HG03066 (cell line): ENCODE results near the gene RSF1.
A peak's percentile ranks its signal among the peaks of the same experiment; 100 is the strongest.
"Not testable (repeated sequence)": the region's sequence is repeated elsewhere in the genome, so short reads cannot be mapped to it uniquely, and the experiment has no call there.

Experiments
- ATAC-seq: cut with Tn5 transposase; IDR thresholded peaks from one replicate; pipeline ENCODE4 v1.9.1; 2021; ENCODE audit warnings: low read depth; ENCODE audit not compliant: unreplicated experiment

RSF1 gene

DNA sequence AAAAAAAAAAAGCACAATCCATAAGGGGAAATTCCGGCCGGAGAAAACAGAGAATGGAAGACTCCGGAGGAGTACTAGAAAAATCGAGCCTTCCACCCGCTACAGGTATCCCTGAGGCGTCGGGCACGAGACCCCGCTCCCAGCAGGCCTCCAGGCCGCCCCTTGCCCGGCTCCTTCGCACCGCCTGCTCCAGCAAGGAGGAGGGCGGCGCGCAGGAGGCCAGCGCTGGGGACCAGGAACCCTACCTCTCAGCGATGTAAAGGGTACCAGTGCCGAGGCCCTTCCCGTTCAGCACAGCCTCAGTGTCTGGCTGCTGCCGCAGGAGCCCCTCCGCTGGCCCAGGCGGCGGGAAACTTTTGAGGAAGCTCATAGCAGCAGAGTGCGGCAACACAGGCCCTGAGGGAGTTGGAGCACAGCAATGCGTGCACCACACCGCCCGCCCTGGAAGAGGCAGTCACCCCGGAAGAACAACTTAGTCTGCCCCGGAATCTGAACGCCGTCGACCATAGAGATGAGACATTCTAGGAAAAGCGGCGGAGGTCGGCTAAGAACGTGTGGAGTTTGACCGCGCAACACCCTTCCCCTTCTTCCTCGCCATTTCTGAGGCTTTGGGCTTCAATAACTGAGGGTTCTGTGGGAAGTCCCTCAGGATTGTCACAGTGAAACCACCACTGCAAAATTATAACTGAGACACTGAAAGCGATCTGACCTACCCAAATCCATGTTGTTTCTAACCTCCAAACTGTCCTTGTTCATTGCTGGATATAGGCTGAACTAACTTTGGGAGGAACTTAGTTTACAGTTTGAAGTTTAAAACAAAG is 183.0 kb downstream of the RSF1 start, which contains the start of gene CLNS1A:
CLNS1A (minus strand) TSS at position 450 of the 821 bp plus-strand sequence; CDS start at position 370, 80 bp downstream.
- ATAC-seq: peak; percentile 97

DNA sequence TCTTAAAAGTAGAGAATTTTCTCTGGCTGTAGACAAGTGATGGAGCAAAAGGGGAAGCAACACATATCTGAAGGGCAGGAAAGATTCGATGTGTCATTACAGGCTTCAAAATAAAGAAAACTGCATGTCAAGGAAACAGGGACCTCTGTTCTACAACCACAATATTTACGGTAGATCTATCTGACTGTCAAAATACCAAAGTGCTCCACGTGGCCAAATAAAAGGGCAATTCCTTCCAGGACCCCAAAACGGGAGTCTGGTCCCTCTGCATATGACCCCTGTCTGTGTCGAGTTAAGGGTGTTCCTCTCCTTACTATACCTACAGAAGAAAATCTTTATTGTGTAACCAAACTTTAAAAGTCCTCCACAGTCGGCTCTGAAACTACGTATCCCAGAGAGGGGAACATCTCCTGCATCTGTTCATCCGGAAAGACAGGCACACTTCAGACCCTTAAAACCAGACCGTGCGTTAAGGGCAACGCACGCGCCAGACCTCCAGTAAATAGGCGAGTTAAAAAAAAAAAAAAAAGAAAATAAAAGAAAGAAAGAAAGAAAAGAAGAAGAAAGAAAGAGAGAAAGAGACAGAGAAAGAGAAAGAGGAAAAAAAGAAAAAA is 183.7 kb downstream of the RSF1 start:
- ATAC-seq: no peak

DNA sequence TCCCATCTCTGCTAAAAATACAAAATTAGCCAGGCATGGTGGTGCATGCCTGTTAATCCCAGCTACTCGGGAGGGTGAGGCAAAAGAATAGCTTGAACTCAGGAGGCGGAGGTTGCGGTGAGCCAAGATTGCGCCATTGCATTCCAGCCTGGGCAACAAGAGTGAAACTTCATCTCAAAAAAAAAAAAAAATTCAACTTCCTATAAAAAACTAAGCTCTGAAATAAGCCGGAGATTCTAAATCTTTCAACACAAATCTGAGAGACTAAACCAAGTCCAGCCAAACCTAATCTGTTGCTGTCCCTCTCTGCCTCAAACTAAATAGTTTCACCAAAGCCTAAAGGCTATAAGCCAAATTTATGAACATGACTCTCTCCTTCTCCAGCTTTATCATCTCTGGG is 186.6 kb downstream of the RSF1 start:
- not testable (repeated sequence) for ATAC-seq

DNA sequence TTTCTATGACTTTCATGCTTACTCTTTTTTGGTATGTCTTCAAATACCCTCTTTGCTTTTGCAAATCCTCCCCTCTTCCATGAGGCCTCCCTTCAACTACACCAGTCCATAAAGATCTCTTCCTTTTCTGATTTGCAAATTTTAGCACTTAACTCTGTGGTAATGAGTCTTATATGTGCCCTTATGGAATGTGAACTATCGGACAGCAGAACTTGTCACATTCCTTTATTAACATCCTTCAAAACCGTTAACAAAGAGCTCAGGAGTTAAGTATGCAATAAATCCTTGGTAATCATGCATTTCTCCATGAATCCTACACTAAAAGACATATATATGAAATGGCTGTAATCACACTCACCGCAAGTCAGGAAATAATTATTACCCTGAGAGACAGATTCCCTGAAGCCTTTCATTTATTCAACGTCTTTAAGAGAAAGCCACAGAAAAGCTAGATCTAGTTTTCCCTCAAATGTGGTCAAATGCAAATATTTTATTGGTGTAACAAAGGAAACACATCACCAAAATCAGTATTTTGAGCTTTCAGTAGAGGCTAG is 190.3 kb downstream of the RSF1 start:
- ATAC-seq: no peak

DNA sequence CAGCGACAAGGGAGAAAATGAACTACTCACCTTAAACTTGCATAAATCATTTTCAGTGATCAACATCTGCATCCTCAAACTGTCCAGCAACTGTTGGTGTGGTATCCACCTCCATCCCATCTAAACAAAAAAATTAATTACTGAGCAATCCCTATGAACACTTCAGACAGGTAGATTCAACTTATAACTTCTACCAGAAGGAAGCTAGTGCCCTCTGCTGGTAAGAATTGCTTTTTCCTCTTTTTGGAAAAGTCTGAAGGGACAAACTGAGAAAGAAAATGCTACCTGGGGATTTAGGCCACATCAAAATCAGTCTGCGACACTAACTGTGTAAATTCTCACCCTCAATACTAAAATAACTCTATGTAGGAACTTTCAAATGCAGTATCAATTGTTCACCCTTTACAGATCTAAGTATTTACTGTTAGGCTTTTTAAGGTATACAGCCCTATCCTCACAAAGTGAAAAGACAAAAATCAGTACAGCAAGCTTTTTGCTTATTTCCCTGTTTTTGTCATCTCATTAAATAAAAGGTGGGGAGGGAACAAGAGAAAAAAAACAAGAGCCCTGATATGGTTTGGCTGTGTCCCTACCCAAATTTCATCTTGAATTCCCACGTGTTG is 200.8 kb downstream of the RSF1 start:
- no peak for ATAC-seq

DNA sequence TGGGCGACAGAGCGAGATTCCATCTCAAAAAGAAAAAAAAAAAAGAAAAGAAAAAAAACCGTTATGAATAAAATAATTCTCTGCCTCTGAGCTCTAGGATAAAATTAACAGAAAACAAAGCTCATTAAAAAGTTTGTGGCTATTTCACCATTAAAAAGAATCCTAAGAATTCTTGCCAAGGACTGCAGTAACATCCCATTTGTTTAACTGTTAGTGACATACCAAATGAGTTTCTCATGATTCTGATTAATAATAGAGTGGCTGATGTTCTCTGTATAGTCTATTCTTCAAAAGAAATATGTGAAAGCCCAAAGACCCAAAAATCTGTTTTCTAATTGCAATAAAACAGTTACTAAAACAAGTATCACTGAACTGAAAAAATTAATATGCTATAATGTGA is 202.6 kb downstream of the RSF1 start:
- no peak for ATAC-seq

DNA sequence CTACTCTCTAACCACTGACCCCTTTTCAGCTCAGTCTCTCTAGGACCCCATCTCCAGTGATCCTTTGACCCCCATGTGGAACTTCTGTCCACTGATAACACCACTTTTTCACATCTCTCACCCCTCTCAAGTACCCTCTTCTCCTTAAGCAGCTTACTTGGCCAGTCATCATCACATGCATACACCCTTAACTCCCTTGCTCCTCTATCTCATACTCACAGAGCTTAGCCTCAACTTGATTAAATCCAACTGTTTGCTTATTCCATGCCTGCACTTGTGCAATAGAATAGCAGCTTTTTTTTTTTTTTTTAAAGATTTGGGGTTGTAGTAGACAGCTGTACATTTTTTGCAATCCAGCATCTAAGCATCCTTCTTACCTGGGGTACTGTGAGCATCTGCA is 208.6 kb downstream of the RSF1 start:
- ATAC-seq: no peak
